H9 (cell line): ENCODE results near the gene VPS45. TPM values are rescaled to one million over a fixed set of nuclear protein-coding genes. Genes with fewer than 3 reads are reported as not detected.

Experiments used
- DNase-seq: peaks from one replicate; pipeline ENCODE4 v3.0.0-alpha.2; 2017
- H2AFZ ChIP-seq: one replicate; pipeline ENCODE4 v1.6.1; 2013; ENCODE audit warnings: mild to moderate bottlenecking, low read length, control low read depth, moderate library complexity
- H2AK5ac ChIP-seq: 2 replicates; pipeline ENCODE4 v1.6.1; 2013; ENCODE audit warnings: low read length, control low read depth, mixed read lengths; ENCODE audit not compliant: insufficient read length
- H2BK120ac ChIP-seq: one replicate; pipeline ENCODE4 v1.6.1; 2013; ENCODE audit warnings: low read depth, mild to moderate bottlenecking, low read length, control low read depth, inconsistent platforms; ENCODE audit not compliant: poor library complexity, severe bottlenecking
- H2BK12ac ChIP-seq: 2 replicates; pipeline ENCODE4 v1.6.1; 2013; ENCODE audit warnings: low read length, control low read depth, mixed read lengths, low read depth; ENCODE audit not compliant: insufficient read length
- H2BK15ac ChIP-seq: 2 replicates; pipeline ENCODE4 v1.6.1; 2013; ENCODE audit warnings: low read depth, low read length, control low read depth
- H2BK20ac ChIP-seq: one replicate; pipeline ENCODE4 v1.6.1; 2013; ENCODE audit warnings: low read depth, mild to moderate bottlenecking, low read length, control low read depth, inconsistent platforms; ENCODE audit not compliant: poor library complexity, severe bottlenecking
- H2BK5ac ChIP-seq: 2 replicates; pipeline ENCODE4 v1.6.1; 2013; ENCODE audit warnings: low read length, control low read depth, mixed read lengths; ENCODE audit not compliant: insufficient read length
- H3K14ac ChIP-seq: 2 replicates; pipeline ENCODE4 v1.6.1; 2013; ENCODE audit warnings: low read length, control low read depth; ENCODE audit not compliant: insufficient read depth
- H3K18ac ChIP-seq: 2 replicates; pipeline ENCODE4 v1.6.1; 2013; ENCODE audit warnings: low read depth, mild to moderate bottlenecking, mixed read lengths, low read length, control low read depth; ENCODE audit not compliant: insufficient read length
- H3K23ac ChIP-seq: 2 replicates; pipeline ENCODE4 v1.6.1; 2013; ENCODE audit warnings: low read length, control low read depth, mixed read lengths, low read depth; ENCODE audit not compliant: insufficient read length
- H3K23me2 ChIP-seq: 2 replicates; pipeline ENCODE4 v1.6.1; 2013; ENCODE audit warnings: low read depth, mild to moderate bottlenecking, mixed read lengths, low read length, control low read depth; ENCODE audit not compliant: insufficient read length, poor library complexity, severe bottlenecking
- H3K27ac ChIP-seq: 2 replicates; pipeline ENCODE4 v1.5.1; 2013; ENCODE audit warnings: low read length, control low read depth, mixed read lengths, low read depth; ENCODE audit not compliant: insufficient read length
- H3K27me3 ChIP-seq: 2 replicates; pipeline ENCODE4 v1.6.1; 2013; ENCODE audit warnings: low read length, control low read depth, inconsistent platforms; ENCODE audit not compliant: insufficient read depth
- H3K4ac ChIP-seq: 2 replicates; pipeline ENCODE4 v1.6.1; 2013; ENCODE audit warnings: low read depth, mild to moderate bottlenecking, control low read depth, inconsistent platforms, low read length, moderate library complexity
- H3K4me1 ChIP-seq: 2 replicates; pipeline ENCODE4 v1.6.1; 2013; ENCODE audit warnings: low read length, control low read depth, inconsistent platforms; ENCODE audit not compliant: insufficient read depth
- H3K4me2 ChIP-seq: 2 replicates; pipeline ENCODE4 v1.6.1; 2013; ENCODE audit warnings: low read length, control low read depth, mixed read lengths; ENCODE audit not compliant: insufficient read length, insufficient read depth
- H3K56ac ChIP-seq: 2 replicates; pipeline ENCODE4 v1.6.1; 2013; ENCODE audit warnings: low read depth, mild to moderate bottlenecking, mixed read lengths, low read length, control low read depth; ENCODE audit not compliant: insufficient read length
- H3K79me1 ChIP-seq: 2 replicates; pipeline ENCODE4 v1.6.1; 2013; ENCODE audit warnings: low read depth, mild to moderate bottlenecking, moderate library complexity, low read length, control low read depth, inconsistent platforms; ENCODE audit not compliant: insufficient read depth, poor library complexity, severe bottlenecking
- H3K79me2 ChIP-seq: 2 replicates; pipeline ENCODE4 v1.6.1; 2013; ENCODE audit warnings: low read length, control low read depth, inconsistent platforms; ENCODE audit not compliant: insufficient read depth
- H3K9ac ChIP-seq: 2 replicates; pipeline ENCODE4 v1.6.1; 2013; ENCODE audit warnings: low read length, control low read depth, mixed read lengths; ENCODE audit not compliant: insufficient read length; ENCODE audit errors: extremely low read depth
- H3K9me3 ChIP-seq: one replicate; pipeline ENCODE4 v1.6.1; 2013; ENCODE audit warnings: low read depth, low read length, inconsistent platforms; ENCODE audit not compliant: control insufficient read depth
- H3T11ph ChIP-seq: one replicate; pipeline ENCODE4 v1.6.1; 2013; ENCODE audit warnings: mild to moderate bottlenecking, low read length, control low read depth, inconsistent platforms
- H4K20me1 ChIP-seq: one replicate; pipeline ENCODE4 v1.6.1; 2013; ENCODE audit not compliant: control insufficient read depth, insufficient read length, insufficient read depth
- H4K5ac ChIP-seq: 2 replicates; pipeline ENCODE4 v1.6.1; 2013; ENCODE audit warnings: low read depth, mild to moderate bottlenecking, mixed read lengths, low read length, control low read depth; ENCODE audit not compliant: insufficient read length
- H4K8ac ChIP-seq: replicated peaks from 2 replicates; pipeline ENCODE4 v1.6.1; 2013; ENCODE audit warnings: low read length, control low read depth, mixed read lengths, low read depth; ENCODE audit not compliant: insufficient read length
- H4K91ac ChIP-seq: 2 replicates; pipeline ENCODE4 v1.6.1; 2013; ENCODE audit warnings: low read depth, mild to moderate bottlenecking, moderate library complexity, mixed read lengths, low read length, control low read depth; ENCODE audit not compliant: insufficient read length
- H3K27ac Mint-ChIP-seq, 3 experiments: 2 replicates in 2 of 3; 3 replicates in 1 of 3; pipeline ENCODE4 v1.8.0; 2020 to 2021; ENCODE audit warnings: mixed read lengths in 3 of 3, mild to moderate bottlenecking in 1 of 3, moderate library complexity in 1 of 3
- H3K27me3 Mint-ChIP-seq: 2 replicates; pipeline ENCODE4 v1.8.0; 2021; ENCODE audit warnings: low read depth, mild to moderate bottlenecking, moderate library complexity, mixed read lengths
- H3K36me3 Mint-ChIP-seq, 3 experiments: 2 replicates in 2 of 3; 3 replicates in 1 of 3; pipeline ENCODE4 v1.8.0; 2020 to 2021; ENCODE audit warnings: low read depth in 3 of 3, mixed read lengths in 3 of 3; ENCODE audit not compliant: insufficient read depth in 1 of 3
- H3K4me1 Mint-ChIP-seq, 2 experiments: 2 replicates each; pipeline ENCODE4 v1.8.0; 2020; ENCODE audit warnings: mixed read lengths in 2 of 2
- H3K4me3 Mint-ChIP-seq, 2 experiments: 2 replicates in 1 of 2; 3 replicates in 1 of 2; pipeline ENCODE4 v1.8.0; 2020 to 2021; ENCODE audit warnings: mild to moderate bottlenecking in 2 of 2, mixed read lengths in 2 of 2, moderate library complexity in 1 of 2
- H3K9me3 Mint-ChIP-seq, 2 experiments: 2 replicates in 1 of 2; 3 replicates in 1 of 2; pipeline ENCODE4 v1.8.0; 2020; ENCODE audit warnings: mild to moderate bottlenecking in 2 of 2, mixed read lengths in 2 of 2, moderate library complexity in 1 of 2
- total RNA-seq: library from RNA; stranded (reverse); gene quantifications from 2 replicates; pipeline ENCODE4 v1.2.1, GENCODE V29; 2021
- TF ChIP-seq, protein P1 (sequence below): fragments of 200-600 bp; sonication (generic); conservative IDR thresholded peaks from 3 replicates; pipeline ENCODE4 v1.8.0; 2021; ENCODE audit warnings: antibody characterized with exemption, mild to moderate bottlenecking

The VPS45 gene
- total RNA-seq, 1 experiment from 2014 or later = 31.8 TPM

DNA sequence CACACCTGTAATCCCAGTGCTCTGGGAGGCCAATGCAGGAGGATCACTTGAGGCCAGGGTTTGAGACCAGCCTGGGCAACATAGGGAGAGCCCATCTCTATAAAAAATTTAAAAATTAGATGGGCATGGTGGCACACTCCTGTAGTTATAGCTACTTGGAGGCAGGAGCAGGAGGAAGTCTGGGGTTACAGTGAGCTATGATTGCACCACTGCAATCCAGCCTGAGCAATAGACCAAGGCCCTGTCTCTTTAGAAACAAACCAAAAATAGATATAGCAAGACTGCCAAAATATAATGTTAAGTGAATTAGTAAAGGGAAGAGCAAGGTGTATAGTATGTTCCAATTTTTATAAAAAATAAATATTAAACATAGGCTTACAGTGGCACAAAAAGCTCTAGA, 111.0 kb downstream of the VPS45 start:
- H2BK12ac ChIP-seq = no peak overlapping the region
- H3K18ac ChIP-seq = no peak overlapping the region
- no peak for DNase-seq
- H3K4me2 ChIP-seq = no peak overlapping the region
- Mint-ChIP-seq H3K9me3 (no peaks in the 10 kb centered on the region), H3K36me3 (no peaks in the 10 kb centered on the region), H3K4me3 (no peak overlapping the region), H3K4me1 (no peaks in the 10 kb centered on the region), H3K27ac (no peak overlapping the region), H3K27me3 (no peaks in the 10 kb centered on the region)
- H3K23ac ChIP-seq = no peak overlapping the region
- no peak overlapping the region for H2BK15ac ChIP-seq
- no peak overlapping the region for H2BK20ac ChIP-seq
- H3T11ph ChIP-seq = no peak overlapping the region
- no peaks in the 10 kb centered on the region for H3K4me1 ChIP-seq
- H3K56ac ChIP-seq = no peak overlapping the region
- no peaks in the 10 kb centered on the region for H3K23me2 ChIP-seq
- H3K27me3 ChIP-seq = no peaks in the 10 kb centered on the region
- TF ChIP-seq, protein P1, sequence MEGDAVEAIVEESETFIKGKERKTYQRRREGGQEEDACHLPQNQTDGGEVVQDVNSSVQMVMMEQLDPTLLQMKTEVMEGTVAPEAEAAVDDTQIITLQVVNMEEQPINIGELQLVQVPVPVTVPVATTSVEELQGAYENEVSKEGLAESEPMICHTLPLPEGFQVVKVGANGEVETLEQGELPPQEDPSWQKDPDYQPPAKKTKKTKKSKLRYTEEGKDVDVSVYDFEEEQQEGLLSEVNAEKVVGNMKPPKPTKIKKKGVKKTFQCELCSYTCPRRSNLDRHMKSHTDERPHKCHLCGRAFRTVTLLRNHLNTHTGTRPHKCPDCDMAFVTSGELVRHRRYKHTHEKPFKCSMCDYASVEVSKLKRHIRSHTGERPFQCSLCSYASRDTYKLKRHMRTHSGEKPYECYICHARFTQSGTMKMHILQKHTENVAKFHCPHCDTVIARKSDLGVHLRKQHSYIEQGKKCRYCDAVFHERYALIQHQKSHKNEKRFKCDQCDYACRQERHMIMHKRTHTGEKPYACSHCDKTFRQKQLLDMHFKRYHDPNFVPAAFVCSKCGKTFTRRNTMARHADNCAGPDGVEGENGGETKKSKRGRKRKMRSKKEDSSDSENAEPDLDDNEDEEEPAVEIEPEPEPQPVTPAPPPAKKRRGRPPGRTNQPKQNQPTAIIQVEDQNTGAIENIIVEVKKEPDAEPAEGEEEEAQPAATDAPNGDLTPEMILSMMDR = no peak
- H2AFZ ChIP-seq = no peak overlapping the region
- no peak overlapping the region for H2BK5ac ChIP-seq
- H3K27ac ChIP-seq = no peak overlapping the region
- no peaks in the 10 kb centered on the region for H3K79me2 ChIP-seq
- H4K91ac ChIP-seq = no peak overlapping the region
- no peaks in the 10 kb centered on the region for H4K20me1 ChIP-seq
- no peak overlapping the region for H2AK5ac ChIP-seq
- H3K79me1 ChIP-seq = no peaks in the 10 kb centered on the region
- H4K8ac ChIP-seq = no peak overlapping the region
- H2BK120ac ChIP-seq = no peak overlapping the region
- no peaks in the 10 kb centered on the region for H3K9me3 ChIP-seq
- no peak overlapping the region for H4K5ac ChIP-seq
- H3K9ac ChIP-seq = no peak overlapping the region
- no peak overlapping the region for H3K14ac ChIP-seq
- no peak overlapping the region for H3K4ac ChIP-seq
